Stimulated activated CD4-positive, alpha-beta T cell treated with anti-CD3 and anti-CD28 coated beads, Interleukin-2, amount 100 ng/mL, for 48 hours (primary cell): ENCODE results near the gene DNAJB1.
"Not testable (repeated sequence)": the region's sequence is repeated elsewhere in the genome, so short reads cannot be mapped to it uniquely, and the experiment has no call there.

Source experiments
- DNase-seq, 2 donors: peaks; one replicate each; pipeline ENCODE4 v3.0.0-alpha.2; 2020

DNAJB1 gene

DNA sequence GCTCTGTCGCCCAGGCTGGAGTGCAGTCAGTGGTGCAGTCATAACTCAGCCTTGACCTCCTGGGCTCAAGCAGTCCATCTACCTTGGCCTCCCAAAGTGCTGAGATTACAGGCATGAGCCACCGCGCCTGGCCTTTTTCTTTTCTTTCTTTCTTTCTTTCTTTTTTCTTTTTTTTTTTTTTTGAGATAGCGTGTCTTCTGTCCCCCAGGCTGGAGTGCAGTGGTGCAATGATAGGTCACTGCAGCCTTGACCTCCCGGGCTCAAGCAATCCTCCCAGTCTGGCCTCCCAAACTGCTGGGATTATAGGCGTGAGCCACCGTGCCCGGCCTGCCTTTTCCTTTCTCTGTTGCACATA is 33.8 kb upstream of the DNAJB1 start:
- DNase-seq: not testable (repeated sequence)

DNA sequence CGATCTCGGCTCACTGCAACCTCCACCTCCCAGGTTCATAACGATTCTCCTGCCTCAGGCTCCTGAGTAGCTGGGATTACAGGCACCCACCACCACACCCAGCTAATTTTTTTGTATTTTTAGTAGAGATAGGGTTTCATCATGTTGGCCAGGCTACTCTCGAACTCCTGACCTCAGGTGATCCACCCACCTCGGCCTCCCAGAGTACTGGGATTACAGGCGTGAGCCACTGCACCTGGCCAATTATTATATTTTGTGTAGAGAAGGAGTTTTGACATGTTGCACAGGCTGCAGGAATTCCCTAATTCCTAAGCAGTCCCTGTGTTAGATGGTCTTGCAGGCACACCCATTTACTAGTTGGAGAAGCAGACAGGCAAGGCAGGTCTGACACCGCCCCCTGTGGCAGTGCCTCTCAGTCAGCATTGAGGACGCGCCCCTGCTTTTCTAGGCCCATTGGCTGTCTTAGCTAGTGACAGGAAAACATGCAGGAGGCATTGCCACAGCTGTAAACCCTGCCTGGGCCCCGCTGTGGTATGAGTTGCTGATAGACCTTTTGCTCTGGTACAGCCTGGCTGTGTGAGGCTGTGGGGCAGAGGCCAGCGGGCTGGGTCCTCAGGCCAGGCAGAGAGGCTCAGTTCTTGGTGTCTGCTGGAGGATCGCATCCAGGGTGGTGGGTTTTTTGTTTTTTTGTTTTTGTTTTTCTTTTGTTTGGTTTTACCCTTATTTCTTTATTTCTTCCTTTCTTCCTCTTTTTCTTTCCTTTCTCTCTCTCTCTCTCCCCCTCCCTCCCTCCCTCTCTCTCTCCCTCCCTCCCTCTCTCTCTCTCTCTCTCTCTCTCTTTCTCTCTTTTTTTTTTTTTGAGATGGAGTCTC is 33.2 kb upstream of the DNAJB1 start:
- DNase-seq: peak; percentile 37 to 53

DNA sequence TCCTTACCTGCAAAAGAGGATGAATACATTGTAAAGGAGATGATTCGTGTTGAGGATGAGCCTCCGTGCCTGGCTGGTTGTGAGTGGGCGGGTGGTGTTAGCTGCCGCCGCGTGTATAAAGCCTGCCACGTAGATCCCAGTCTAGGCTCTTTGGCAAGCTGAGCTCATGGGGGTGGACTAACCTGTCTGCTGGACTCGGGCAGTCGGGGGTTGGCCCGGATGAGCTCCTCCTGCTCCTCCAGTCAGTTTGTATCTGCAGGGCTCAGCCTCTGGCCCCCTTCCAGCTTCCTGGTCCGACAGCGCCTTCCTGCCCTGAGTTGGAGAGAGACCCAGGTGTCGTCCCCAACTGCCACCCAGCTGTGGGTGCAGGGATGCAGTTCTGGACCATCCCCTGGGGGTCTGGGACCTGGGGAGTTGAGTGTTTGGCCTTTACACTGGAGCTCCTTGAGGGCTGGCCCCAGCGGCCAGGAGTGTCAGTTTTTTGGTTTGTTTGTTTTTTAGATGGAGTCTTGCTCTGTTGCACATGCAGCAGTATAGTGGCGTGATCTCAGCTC is 32.1 kb upstream of the DNAJB1 start:
- DNase-seq: no peak

DNA sequence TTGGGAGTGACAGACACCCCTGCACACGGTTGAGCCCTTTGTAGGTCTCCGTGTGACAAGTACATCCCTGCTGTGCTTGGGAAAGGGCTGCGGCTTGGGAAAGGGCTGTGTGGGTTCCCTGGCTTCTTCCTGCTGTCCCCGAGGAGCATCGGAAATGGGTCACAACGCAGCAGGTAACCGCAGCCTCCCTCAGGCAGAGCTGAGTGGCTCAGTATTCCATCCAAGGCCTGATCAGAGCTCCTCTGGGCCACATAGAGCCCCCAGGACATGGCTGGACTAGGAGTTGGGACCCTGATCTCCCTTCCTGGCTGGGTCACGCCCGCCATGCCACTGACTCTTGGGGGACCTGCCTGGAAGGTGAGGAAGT is 27.5 kb upstream of the DNAJB1 start:
- no peak for DNase-seq

DNA sequence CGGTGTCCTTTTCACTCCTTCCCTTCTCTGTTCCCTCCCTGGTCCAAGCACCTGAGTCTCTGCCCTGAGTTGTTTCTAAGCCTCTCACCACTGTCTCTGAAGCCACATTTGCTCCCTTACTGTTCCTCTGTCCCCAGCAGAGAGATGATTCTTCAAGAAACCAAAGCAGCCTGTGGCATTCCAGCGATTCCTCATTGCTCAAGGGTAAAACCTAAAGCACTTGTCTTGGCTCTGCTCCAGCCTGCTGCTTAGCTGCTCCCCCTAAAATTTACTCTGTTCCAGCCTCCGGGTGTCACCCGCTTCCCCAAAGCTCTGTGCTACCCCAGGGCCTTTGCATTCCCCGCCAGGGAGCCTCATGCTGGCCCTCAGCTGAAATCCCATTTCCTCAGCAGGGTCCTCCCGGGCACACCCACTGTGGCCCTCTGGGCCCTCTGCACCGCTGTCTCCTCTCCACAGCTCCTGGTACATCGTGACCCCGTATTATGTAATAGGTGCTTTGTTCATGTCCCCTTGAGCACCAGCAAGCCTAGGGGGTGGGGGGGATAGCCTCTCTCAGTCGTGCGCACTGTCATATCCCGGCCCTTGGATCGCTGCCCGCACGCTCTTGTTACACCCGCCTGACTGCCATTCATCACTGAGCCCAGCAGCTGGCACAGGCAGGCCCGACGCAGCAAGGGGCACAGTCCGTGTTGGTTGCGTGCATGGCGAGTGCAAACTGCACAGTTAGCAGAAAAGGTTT is 26.9 kb upstream of the DNAJB1 start:
- DNase-seq: no peak

DNA sequence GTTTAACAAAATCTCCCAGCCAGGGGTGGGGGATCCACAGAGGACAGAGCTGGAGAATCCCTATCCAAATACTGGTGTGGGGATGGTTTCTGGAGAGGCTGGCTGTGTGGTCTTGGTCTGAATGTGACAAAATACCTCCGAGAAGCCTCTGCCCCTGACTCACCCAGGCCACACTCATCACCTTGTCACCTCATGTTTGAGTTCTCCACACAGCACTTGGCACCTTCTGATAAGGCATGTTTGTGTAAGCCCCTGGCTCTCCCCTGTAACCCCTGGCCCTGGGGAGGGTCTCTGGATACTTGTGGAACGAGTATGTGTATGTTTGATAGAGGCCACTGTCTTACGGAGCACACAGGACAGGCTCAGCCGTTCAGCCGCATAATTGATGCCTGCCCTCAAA is 25.9 kb upstream of the DNAJB1 start:
- no peak for DNase-seq

DNA sequence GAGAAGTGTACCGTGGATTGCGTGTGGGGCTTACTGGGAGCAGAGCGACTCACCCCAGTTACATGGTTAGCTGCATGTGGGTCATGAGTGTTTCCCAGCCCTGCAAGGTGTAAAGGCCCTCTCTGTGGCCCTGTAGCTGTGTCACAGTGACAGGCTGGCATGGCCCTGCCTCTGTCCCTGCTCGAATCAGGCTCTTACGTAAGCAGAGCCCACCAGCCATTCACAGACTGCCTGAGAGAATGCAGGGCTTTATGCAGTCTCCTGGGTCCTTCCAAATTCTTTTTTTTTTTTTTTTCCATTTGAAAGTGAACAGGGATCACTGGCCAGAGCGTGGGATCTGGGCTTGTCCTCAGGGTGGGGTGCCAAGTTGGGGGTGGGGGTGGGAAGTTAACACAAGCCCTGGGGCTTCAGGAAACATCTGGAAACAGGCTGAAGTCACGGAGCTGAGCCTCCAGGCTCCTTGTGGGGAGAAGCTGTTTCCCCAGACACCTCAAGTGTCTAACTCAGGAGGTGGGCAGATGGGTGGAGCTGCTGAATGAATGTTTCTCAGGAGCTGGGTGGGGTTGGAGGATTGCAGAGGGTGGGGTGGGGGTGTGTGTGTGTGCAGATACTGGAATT is 24.6 kb upstream of the DNAJB1 start:
- no peak for DNase-seq

DNA sequence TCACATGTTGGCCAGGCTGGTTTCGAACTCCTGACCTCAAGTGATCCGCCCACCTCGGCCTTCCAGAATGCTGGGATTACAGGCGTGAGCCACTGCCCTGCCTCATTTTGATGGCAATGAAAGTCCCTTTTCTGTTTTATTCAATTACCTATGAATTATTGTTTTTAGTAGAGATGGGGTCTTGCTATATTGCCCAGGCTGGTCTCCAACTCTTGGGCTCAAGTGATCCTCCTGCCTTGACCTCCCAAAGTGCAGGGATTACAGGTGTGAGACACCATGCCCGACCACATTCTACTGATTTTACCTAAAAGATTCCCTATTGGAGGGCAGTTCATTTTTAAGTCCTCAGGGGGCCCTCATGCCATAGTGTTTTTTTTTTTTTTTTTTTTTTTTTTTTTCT is 23.8 kb upstream of the DNAJB1 start:
- not testable (repeated sequence) for DNase-seq

DNA sequence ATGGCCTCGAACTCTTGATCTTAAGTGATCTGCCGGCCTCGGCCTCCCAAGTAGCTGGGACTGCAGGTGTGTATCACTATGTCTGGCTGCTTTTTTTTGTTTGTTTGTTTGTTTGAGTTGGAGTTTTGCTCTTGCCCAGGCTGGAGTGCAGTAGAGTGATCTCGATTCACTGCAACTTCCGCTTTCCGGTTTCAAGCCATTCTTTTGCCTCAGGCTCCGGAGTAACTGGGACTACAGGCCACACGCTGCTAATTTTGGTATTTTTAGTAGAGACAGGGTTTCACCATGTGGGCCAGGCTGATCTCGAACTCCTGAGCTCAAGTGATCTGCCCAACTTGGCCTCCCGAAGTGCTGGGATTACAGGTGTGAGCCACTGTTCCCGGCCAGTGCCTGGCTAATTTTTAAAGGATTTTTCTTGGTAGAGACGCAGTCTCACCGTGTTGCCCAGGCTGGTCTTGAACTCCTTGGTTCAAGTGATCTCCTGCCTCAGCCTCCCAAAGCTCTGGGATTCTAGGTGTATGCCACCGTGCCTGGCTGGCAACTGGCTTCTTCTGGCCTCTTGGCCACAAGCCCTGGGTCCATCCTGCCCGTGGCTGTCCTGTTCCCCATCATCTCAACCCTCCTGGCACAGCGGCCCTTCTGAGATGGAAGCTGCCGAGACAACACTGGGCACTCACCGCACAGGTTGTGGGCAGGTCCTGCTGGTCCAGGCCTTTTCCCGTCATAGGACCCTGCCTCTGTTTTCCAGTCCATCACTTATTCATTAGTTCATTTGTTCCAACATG is 22.7 kb upstream of the DNAJB1 start:
- DNase-seq: no peak

DNA sequence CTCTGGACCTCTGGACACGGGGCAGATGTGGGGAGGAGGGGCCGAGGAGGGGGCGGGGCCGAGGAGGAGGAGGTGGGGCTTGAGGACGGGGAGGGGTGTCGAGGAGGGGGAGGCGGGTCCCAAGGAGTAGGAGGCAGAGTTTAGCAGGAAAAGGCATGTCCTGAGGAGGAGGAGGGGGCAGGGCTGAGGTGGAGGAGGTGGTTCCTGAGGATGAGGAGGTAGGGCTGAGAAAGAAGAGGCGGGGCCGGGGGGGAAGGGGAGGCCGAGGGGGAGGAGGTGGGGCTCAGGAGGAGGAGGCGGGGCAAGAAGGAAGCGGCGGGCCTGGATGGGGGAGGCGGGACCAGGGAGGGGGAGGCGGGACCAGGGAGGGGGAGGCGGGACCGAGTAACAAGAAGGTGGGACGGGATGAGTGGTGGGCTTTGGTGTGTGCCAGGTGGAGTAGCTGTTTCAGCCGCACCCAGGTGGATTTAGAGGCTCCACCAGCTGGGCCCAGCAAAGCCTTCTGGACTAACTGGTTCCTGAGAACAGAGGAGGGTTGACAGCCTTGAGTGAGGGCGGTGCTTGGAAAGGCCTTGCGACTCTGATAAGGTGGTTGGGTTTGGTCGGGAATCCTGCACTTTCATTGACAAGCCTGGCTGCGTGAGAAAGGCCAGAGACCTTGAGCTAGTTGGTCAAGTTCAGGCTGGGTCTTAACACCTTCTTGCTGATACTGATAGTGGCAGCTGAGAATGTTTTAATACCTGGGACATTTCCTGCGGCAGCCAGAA is 18.9 kb upstream of the DNAJB1 start:
- peak in 1 of 2 donors; percentile 49 for DNase-seq

DNA sequence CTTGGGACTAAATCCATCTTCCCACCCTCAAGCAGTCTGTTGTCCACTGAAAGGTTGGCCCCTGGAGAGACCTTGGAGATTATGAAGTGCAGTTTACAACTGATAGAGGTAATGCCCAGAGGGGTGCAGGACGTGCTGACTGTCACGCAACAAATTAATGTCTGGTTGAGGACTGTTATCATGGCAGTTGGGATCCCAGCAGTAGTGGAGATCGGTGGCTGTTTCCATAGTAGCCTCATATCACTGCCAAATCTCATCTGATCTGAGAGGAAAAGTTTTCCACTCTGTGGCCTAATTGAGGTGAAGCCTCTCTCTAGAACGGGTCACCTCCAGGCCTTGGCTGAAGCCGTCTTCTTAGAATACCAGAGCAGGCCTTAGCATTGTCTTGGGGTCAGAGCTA is 15.3 kb upstream of the DNAJB1 start:
- DNase-seq: no peak

DNA sequence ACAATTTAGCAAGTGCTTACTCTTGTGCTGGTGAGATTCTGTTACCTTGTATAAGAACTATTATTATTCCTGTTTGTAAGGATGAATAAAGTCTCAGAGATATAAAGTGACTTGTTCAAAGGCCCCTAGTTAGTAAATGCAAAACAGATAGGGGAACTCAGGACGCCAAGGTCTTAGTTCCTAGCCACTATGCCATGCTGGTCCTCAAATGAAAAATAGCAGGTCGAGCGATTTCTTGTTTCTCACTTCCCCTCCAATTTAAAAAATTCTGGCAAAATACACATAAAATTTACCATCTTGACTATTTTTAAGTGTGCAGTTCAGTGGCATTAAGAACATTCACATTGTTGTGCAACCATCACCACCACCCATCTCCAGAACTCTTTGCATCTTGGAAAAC is 12.3 kb upstream of the DNAJB1 start:
- DNase-seq: no peak

DNA sequence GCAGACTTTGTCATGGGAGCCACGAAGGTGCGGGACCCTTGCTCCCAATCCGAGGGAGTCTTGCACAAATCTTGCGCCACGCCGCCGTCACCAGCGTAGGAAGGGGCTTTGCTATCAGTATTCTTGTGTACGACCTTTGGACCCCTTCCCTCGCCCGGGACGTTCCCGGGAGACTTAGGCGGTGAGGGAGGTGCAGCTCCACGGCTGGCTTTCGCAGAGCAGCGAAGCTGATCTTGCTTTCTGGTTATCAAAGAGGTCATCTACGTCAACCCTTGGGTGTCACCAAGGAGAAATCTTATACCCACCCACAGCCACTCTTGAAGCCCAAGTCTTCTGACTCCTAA is 11.8 kb upstream of the DNAJB1 start:
- DNase-seq: no peak

DNA sequence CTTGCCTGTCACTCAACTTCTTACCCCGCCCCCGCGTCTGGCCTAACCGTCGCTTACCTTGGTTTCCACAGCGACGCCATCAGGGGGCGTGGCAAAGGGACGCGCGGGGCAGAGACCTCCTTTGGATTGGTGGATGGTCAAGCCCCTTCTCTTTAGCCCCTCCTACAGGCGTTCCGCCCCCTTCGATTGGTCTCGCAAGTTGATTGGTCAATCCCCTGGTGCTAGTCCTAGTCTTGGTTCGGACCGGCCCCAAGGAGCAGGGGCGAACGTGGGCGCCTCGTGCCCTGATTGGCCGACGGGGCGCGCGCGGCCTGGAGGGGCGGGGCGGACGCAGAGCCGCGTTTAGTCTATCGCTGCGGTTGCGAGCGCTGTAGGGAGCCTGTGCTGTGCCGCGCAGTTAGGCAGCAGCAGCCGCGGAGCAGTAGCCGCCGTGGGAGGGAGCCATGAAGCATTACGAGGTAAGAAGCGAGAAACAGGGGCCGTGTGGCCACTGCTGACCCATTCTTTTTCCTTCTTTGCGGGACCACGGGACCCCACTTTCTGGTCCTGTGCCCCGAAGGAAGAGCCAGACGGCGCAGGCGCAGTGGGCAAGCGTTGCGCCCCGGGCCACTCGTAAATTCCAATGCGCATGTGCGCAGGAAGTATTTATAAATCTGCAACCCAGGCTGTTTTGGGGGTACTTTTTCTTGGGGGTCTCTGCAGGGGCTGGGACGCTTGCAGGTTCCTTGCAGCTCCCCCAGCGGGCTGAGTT is 11.2 kb upstream of the DNAJB1 start, which contains the start of gene TECR:
TSS of gene TECR (plus strand) at position 341 of the 751 bp plus-strand sequence. CDS start at position 444, 103 bp downstream.
- peak; percentile 100 for DNase-seq

DNA sequence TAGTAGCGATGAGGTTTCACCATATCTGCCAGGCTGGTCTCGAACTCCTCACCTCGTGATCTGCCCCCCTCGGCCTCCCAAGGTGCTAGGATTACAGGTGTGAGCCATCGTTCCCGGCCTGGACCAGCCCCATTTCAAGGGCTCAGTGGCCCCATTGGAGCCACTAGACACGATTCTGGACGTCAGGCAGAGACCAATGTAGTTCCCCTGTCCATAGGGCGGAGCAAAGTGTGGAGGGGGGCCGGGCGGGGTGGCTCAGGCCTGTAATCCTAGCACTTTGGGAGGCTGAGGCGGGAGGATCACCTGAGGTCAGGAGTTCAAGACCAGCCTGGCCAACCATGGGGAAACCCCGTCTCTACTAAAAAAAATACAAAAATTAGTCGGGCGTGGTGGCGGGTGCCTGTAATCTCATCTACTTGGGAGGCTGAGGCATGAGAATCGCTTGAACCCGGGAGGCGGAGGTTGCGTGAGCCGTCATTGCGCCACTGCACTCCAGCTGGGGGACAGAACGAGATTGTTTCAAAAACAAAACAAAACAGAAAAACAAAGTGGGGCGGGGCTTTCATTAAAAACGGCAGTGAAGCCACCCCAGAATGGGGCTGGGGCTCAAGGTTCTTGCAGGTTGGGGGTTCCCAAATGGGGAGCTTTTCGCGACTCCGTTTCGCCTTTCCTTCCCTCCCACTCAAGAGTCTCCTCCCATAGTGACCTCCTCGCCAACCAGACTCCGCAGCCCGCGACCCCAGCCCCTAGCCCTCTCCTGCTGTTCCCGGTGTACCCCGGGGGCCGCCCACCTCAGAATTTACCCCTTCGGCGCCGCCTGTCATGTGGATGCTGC is 10.4 kb upstream of the DNAJB1 start:
- DNase-seq: no peak

DNA sequence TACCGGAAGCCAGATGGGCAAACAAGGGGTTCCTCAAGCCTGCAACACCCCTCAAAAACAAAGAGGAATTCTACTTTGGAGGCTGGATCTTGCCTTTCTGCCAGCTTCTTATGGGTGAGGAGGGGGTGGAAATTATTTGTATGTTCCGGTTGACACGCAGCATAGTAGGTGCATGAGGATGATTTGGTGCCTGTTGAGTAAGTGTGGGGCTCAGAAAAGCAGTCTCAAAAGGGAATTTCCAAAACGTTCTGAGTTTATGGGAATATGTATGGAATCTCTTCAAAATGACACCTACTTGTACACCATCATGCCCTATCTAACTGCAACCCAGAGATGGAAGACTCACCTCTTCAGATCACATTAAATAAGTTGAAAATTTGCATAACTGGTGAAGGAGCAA is 8.2 kb upstream of the DNAJB1 start:
- DNase-seq: no peak

DNA sequence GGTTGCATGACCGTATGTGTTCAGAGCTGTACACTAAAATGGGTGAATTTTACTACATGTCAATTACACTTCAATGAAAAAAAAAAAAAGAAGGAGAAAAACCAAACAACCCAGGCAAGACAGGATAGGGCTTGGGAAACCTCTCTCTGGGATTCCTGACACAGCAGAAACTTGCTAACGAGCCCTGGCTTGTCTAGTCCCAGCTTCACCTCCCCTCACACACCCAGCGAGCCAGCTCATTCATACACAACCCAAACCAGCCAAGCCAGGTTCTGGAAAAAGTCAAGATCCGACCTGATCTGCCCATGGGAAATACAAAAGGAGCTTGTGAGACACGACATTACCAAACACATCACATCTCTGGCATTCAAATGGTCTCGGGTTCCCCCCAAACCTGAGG is 7.5 kb upstream of the DNAJB1 start:
- no peak for DNase-seq

DNA sequence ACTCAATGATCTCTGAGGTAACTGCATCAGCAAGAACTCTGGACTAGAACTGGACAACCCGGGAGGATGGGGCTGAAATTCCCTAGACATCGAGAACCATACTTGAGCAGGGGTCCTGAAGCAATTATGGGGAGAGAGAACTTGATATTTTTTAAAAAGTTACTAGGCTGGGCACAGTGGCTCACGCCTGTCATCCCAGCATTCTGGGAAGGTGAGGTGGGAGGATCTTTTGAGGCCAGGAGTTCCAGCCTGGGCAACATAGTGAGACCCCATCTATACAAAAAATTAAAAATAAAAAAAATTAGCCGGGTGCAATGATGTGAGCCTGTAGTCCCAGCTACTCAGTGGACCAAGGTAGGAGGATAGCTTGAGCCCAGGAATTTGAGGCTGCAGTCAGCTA is 2.3 kb upstream of the DNAJB1 start:
- no peak for DNase-seq

DNA sequence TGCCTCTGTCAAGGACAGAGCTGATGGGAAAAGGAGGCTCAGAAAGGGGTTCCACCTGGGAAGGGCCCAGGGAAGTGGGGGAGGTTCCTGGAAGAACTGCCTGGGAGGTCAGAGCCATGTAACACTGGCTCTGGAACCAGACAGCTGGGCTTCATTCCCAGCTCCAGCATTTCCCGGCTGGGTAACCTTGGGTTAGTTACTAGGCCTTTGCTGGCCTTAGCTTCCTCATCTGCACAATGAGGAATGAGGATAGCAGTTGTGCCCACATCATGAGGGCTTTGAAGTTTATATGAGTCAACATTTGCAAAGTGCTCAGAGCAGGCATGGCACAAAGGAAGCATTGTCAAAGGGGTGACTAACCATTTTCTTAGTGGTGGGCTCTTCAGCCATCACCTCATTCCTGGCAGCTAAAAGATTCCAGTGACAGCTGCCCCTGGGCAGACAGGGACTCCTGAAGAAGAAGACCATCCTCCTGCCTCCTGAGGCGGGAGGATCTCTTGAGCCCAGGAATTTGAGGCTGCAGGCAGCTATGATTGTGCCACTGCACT is 1.7 kb upstream of the DNAJB1 start:
- DNase-seq: no peak

DNA sequence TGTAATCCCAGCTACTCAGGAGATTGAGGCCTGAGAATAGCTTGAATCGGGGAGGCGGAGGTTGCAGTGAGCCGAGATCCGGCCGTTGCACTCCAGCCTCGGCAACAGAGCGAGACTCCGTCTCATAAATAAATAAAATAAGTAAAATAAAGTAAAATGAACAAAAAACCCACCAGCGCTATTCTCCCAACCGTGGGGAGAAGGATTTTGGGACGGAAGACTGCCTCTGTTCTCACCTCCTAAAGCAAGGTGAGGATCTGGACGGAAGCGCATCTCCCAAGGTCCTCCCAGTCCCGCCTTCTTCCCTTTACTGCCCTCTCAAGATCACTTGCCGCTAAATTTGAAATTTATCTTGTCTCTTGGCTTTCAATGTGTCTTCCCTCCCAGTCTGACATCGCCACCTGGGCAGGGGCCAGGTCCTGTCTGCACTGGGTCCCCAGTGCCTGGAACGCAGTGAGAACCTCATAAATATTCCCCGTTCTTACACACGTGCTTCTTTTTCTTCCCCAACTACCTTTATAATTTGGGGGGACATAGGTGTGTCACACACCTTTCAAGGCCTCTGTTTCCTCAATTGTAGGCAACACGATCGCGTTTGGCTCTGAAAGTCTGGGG is 1.2 kb upstream of the DNAJB1 start:
- DNase-seq: no peak
